ENCODE results near the gene AMPD3.

GRCh38 chr11:10503221-10503620 lies 48.2 kb downstream of the AMPD3 start:
- TF ChIP-seq CTCF (conservative IDR thresholded peaks at IDR 0.05) (no peak), EZH2 (IDR thresholded peaks at IDR 0.05; ENCODE audit: low read depth) (no peak)
